ENCODE measurements around the gene GAS1. TPM values are rescaled to one million over a fixed set of nuclear protein-coding genes. Genes with fewer than 3 reads are reported as not detected.

Gene GAS1
- total RNA-seq, 1 donor from 2014 or later = not detected

DNA sequence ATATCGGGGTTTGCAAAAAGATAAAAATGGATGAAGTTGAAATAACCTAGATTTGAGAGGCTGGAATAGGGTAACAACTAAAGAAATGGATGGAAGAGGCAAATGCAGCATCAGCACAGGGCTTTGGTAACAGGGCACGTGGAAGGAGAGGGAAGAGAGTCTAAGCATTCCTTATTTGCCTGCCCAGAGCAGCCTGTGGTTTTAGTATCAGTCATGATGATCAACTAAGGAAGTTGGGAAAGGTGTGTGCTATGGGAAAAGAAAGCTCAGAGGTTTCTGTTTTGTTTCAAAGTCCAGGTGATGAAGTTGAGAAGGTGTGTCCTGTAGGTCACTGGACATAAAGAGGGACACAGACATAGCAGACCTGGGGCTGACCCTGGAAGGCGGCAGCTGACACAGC, 28.8 kb downstream of the GAS1 start:
- no peaks in the 10 kb centered on the region for H3K4me1 Mint-ChIP-seq

GRCh38 chr9:86912210-86912609, 35.1 kb downstream of the GAS1 start:
- Mint-ChIP-seq H3K9me3 (peaks cover 3% of the 10 kb centered on the region), H3K27ac (no peak overlapping the region), H3K27me3 (peaks cover 6% of the 10 kb centered on the region), H3K4me3 (no peak overlapping the region), H3K4me1 (no peaks in the 10 kb centered on the region), H3K36me3 (ENCODE audit: low read depth) (no peaks in the 10 kb centered on the region)
- ChIA-PET CTCF (no interaction called here), POLR2A (no interaction called here)
- TF ChIP-seq, protein P1, sequence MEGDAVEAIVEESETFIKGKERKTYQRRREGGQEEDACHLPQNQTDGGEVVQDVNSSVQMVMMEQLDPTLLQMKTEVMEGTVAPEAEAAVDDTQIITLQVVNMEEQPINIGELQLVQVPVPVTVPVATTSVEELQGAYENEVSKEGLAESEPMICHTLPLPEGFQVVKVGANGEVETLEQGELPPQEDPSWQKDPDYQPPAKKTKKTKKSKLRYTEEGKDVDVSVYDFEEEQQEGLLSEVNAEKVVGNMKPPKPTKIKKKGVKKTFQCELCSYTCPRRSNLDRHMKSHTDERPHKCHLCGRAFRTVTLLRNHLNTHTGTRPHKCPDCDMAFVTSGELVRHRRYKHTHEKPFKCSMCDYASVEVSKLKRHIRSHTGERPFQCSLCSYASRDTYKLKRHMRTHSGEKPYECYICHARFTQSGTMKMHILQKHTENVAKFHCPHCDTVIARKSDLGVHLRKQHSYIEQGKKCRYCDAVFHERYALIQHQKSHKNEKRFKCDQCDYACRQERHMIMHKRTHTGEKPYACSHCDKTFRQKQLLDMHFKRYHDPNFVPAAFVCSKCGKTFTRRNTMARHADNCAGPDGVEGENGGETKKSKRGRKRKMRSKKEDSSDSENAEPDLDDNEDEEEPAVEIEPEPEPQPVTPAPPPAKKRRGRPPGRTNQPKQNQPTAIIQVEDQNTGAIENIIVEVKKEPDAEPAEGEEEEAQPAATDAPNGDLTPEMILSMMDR (IDR thresholded peaks at IDR 0.05) = no peak
- intact Hi-C loops (cut with micrococcal nuclease) = no loop called here
- ATAC-seq (ENCODE audit: low read depth) (no peak), DNase-seq (no peak)

More for the DNA sequence above, 28.8 kb downstream of the GAS1 start:
- no peak overlapping the region for H3K27ac Mint-ChIP-seq
- no peak overlapping the region for H3K4me3 Mint-ChIP-seq
- H3K27me3 Mint-ChIP-seq = peaks cover 2% of the 10 kb centered on the region
- H3K9me3 Mint-ChIP-seq = no peaks in the 10 kb centered on the region
- ChIA-PET POLR2A (no interaction called here), CTCF (no interaction called here)
- intact Hi-C loops (cut with micrococcal nuclease) = no loop called here
- no peak for DNase-seq
- TF ChIP-seq, protein P1 (IDR thresholded peaks at IDR 0.05) = no peak
- no peaks in the 10 kb centered on the region for H3K36me3 Mint-ChIP-seq (ENCODE audit: low read depth)
- ATAC-seq (ENCODE audit: low read depth) = no peak

- CTCF ChIA-PET = no interaction called here
- H3K4me1 Mint-ChIP-seq = no peaks in the 10 kb centered on the region
- H3K4me3 Mint-ChIP-seq = no peak overlapping the region
- H3K27me3 Mint-ChIP-seq = peaks cover 19% of the 10 kb centered on the region
- TF ChIP-seq, protein P1 (IDR thresholded peaks at IDR 0.05) = no peak
- DNase-seq (no peak), ATAC-seq (ENCODE audit: low read depth) (no peak)
- intact Hi-C loops (cut with micrococcal nuclease) = no loop called here
- H3K9me3 Mint-ChIP-seq = peaks cover 3% of the 10 kb centered on the region
- no peaks in the 10 kb centered on the region for H3K36me3 Mint-ChIP-seq (ENCODE audit: low read depth)
- POLR2A ChIA-PET = no interaction called here
- H3K27ac Mint-ChIP-seq = no peak overlapping the region
Observed at GRCh38 chr9:86909388-86909787, 37.9 kb downstream of the GAS1 start.

DNA sequence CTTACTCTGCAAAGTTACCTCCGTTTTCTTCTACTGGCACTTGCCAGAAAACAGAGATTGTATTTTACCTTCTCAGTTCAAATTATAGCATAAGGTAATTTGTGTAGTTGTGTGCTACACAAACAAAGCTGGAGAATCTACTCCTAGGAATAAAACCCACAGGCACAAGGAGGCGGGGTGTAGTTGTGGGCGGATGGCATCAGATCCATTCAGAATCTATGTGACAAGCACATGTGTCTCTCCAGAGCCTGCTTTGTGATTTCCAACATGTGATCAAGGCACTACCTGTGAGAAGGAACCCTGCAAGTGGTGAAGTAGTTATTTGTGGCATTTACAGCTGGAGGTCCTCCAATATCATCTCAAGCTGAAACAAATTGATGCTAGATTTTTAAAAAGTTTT, 39.0 kb downstream of the GAS1 start:
- intact Hi-C loops (cut with micrococcal nuclease) = no loop called here
- H3K4me3 Mint-ChIP-seq = no peak overlapping the region
- H3K4me1 Mint-ChIP-seq = no peaks in the 10 kb centered on the region
- ATAC-seq (ENCODE audit: low read depth) = no peak
- peaks cover 27% of the 10 kb centered on the region for H3K27me3 Mint-ChIP-seq
- peaks cover 3% of the 10 kb centered on the region for H3K9me3 Mint-ChIP-seq
- no peaks in the 10 kb centered on the region for H3K36me3 Mint-ChIP-seq (ENCODE audit: low read depth)
- CTCF ChIA-PET = no interaction called here
- TF ChIP-seq, protein P1 (IDR thresholded peaks at IDR 0.05) = no peak
- POLR2A ChIA-PET = no interaction called here
- no peak overlapping the region for H3K27ac Mint-ChIP-seq
- no peak for DNase-seq

DNA sequence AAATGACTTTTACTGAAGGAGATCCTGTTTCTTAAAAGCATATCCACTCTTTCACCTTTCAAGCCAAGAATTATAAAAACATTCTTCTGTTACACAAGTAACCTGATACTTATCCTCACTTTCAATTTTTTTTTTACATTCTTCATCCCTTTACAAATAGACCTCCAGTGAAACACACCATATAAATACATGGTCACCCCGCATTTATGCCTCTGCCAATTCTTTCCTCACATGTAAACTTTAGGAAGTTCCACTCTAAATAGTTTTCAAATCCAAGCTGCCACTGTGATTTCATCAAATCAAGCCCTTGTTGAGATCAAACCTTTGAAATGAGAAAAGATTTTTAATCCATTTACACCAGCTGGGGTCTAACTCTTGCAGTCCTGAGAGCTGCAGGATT, 40.0 kb downstream of the GAS1 start:
- Mint-ChIP-seq H3K27ac (no peak overlapping the region), H3K4me1 (no peaks in the 10 kb centered on the region), H3K36me3 (ENCODE audit: low read depth) (no peaks in the 10 kb centered on the region), H3K4me3 (no peak overlapping the region), H3K27me3 (peaks cover 32% of the 10 kb centered on the region), H3K9me3 (peaks cover 3% of the 10 kb centered on the region)
- CTCF ChIA-PET = no interaction called here
- TF ChIP-seq, protein P1 (IDR thresholded peaks at IDR 0.05) = no peak
- POLR2A ChIA-PET = no interaction called here
- DNase-seq (no peak), ATAC-seq (ENCODE audit: low read depth) (no peak)
- intact Hi-C loops (cut with micrococcal nuclease) = no loop called here

Data from activated B cell treated with CpG ODN at 0.5 μM for 24 hours (primary cell).